Liver (tissue), 3 donors: ENCODE results near the gene PTPRQ.

ENCODE experiments used
- EGR1 ChIP-seq, 2 donors: IDR thresholded peaks; 2 replicates each; pipeline ENCODE4 v1.6.1; 2016 to 2018; ENCODE audit warnings: antibody characterized with exemption in 2 of 2, low read depth in 2 of 2
- JUND ChIP-seq, 2 donors: IDR thresholded peaks; 2 replicates each; pipeline ENCODE4 v1.6.1; 2016; ENCODE audit warnings: antibody characterized with exemption in 2 of 2
- RAD21 ChIP-seq, 2 donors: IDR thresholded peaks; 2 replicates each; pipeline ENCODE4 v1.6.1; 2016; ENCODE audit warnings: antibody characterized with exemption in 2 of 2, mild to moderate bottlenecking in 2 of 2
- SP1 ChIP-seq: IDR thresholded peaks from 2 replicates; pipeline ENCODE4 v1.6.1; 2018; ENCODE audit warnings: antibody characterized with exemption, mild to moderate bottlenecking
- YY1 ChIP-seq: IDR thresholded peaks from 2 replicates; pipeline ENCODE4 v1.6.1; 2016; ENCODE audit warnings: antibody characterized with exemption, mild to moderate bottlenecking
- TF ChIP-seq, protein P1 (sequence below): fragments of 150-350 bp; IDR thresholded peaks from 2 replicates; pipeline ENCODE4 v1.5.1; 2017; ENCODE audit warnings: improper control_type of control experiment, low read depth, low read length; ENCODE audit not compliant: missing input control
- TF ChIP-seq, protein P2 (sequence below): IDR thresholded peaks from 2 replicates; pipeline ENCODE4 v1.6.1; 2016; ENCODE audit warnings: antibody characterized with exemption
- TF ChIP-seq, protein P3 (sequence below): IDR thresholded peaks from 2 replicates; pipeline ENCODE4 v1.6.1; 2016; ENCODE audit warnings: antibody characterized with exemption, mild to moderate bottlenecking
- TF ChIP-seq, protein P4 (sequence below): IDR thresholded peaks from 2 replicates; pipeline ENCODE4 v1.6.1; 2016; ENCODE audit warnings: antibody characterized with exemption
- donor health status: healthy.
- donor health status: healthy.

DNA sequence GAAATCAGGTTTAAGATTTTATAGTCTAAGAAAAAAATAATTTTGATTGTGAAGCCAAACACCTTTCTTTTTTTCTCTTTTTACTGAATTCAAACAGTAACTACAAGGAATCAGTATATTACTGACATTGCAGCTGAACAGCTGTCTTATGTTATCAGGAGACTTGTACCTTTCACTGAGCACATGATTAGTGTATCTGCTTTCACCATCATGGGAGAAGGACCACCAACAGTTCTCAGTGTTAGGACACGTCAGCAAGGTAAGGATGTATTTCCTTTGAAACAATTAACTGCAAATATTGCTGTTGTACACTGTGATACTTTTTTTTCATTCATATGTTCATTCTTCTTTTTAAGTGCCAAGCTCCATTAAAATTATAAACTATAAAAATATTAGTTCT lies 50.8 kb downstream of the PTPRQ start:
- TF ChIP-seq, protein P1, sequence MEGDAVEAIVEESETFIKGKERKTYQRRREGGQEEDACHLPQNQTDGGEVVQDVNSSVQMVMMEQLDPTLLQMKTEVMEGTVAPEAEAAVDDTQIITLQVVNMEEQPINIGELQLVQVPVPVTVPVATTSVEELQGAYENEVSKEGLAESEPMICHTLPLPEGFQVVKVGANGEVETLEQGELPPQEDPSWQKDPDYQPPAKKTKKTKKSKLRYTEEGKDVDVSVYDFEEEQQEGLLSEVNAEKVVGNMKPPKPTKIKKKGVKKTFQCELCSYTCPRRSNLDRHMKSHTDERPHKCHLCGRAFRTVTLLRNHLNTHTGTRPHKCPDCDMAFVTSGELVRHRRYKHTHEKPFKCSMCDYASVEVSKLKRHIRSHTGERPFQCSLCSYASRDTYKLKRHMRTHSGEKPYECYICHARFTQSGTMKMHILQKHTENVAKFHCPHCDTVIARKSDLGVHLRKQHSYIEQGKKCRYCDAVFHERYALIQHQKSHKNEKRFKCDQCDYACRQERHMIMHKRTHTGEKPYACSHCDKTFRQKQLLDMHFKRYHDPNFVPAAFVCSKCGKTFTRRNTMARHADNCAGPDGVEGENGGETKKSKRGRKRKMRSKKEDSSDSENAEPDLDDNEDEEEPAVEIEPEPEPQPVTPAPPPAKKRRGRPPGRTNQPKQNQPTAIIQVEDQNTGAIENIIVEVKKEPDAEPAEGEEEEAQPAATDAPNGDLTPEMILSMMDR, result no peak
- TF ChIP-seq, protein P2, sequence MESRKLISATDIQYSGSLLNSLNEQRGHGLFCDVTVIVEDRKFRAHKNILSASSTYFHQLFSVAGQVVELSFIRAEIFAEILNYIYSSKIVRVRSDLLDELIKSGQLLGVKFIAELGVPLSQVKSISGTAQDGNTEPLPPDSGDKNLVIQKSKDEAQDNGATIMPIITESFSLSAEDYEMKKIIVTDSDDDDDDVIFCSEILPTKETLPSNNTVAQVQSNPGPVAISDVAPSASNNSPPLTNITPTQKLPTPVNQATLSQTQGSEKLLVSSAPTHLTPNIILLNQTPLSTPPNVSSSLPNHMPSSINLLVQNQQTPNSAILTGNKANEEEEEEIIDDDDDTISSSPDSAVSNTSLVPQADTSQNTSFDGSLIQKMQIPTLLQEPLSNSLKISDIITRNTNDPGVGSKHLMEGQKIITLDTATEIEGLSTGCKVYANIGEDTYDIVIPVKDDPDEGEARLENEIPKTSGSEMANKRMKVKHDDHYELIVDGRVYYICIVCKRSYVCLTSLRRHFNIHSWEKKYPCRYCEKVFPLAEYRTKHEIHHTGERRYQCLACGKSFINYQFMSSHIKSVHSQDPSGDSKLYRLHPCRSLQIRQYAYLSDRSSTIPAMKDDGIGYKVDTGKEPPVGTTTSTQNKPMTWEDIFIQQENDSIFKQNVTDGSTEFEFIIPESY, result no peak
- TF ChIP-seq YY1, result no peak
- TF ChIP-seq JUND (IDR thresholded peaks at IDR 0.05), result no peak
- TF ChIP-seq EGR1 (IDR thresholded peaks at IDR 0.05; ENCODE audit: low read depth in 2 of 2), result no peak
- TF ChIP-seq, protein P3, sequence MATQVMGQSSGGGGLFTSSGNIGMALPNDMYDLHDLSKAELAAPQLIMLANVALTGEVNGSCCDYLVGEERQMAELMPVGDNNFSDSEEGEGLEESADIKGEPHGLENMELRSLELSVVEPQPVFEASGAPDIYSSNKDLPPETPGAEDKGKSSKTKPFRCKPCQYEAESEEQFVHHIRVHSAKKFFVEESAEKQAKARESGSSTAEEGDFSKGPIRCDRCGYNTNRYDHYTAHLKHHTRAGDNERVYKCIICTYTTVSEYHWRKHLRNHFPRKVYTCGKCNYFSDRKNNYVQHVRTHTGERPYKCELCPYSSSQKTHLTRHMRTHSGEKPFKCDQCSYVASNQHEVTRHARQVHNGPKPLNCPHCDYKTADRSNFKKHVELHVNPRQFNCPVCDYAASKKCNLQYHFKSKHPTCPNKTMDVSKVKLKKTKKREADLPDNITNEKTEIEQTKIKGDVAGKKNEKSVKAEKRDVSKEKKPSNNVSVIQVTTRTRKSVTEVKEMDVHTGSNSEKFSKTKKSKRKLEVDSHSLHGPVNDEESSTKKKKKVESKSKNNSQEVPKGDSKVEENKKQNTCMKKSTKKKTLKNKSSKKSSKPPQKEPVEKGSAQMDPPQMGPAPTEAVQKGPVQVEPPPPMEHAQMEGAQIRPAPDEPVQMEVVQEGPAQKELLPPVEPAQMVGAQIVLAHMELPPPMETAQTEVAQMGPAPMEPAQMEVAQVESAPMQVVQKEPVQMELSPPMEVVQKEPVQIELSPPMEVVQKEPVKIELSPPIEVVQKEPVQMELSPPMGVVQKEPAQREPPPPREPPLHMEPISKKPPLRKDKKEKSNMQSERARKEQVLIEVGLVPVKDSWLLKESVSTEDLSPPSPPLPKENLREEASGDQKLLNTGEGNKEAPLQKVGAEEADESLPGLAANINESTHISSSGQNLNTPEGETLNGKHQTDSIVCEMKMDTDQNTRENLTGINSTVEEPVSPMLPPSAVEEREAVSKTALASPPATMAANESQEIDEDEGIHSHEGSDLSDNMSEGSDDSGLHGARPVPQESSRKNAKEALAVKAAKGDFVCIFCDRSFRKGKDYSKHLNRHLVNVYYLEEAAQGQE, result no peak
- TF ChIP-seq RAD21 (IDR thresholded peaks at IDR 0.05), result no peak
- TF ChIP-seq, protein P4, sequence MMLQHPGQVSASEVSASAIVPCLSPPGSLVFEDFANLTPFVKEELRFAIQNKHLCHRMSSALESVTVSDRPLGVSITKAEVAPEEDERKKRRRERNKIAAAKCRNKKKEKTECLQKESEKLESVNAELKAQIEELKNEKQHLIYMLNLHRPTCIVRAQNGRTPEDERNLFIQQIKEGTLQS, result no peak
- TF ChIP-seq SP1, result no peak
